ENCODE data around the gene MEOX2. TPM values are rescaled to one million over a fixed set of nuclear protein-coding genes. Genes with fewer than 3 reads are reported as not detected.

The MEOX2 gene
- polyA plus RNA-seq, 2 of the 4 experiments (the other 2 are of a cell fraction), result not detected

GRCh38 chr7:15669443-15670090 is 16.9 kb downstream of the MEOX2 start:
- ChIA-PET POLR2A (no interaction called here), CTCF (interaction anchor here (0.6 kb wide), 1 partner anchor 45 kb away, joined by 3 read pairs; no protein-coding TSS in a partner anchor)
- Histone ChIP-seq H3K4me2 (no peak overlapping the region), H3K4me1 (no peaks in the 10 kb centered on the region), H3K9me3 (no peaks in the 10 kb centered on the region), H3K27ac (no peak overlapping the region), H3K4me3 (no peak overlapping the region)
- DNase-seq (ENCODE audit: low read depth in 1 of 2, low spot score in 1 of 2) (no peak), ATAC-seq (no peak), FAIRE-seq (no peak)
- WGBS (ENCODE audit: missing lambda C conversion rate), result 48% methylated on average over 10 of the region's 10 CpGs
- TF ChIP-seq FOXS1 (CRISPR knock-in tag; IDR thresholded peaks at IDR 0.05), result no peak
- TF ChIP-seq CEBPB (IDR thresholded peaks at IDR 0.05), result peak in 1 of 2 experiments; percentile 37; a peak in 1 of 4 replicates
- TF ChIP-seq RNF2 (IDR thresholded peaks at IDR 0.05; ENCODE audit: borderline replicate concordance, low read depth), result no peak

- DNase-seq (ENCODE audit: low read depth in 1 of 2, low spot score in 1 of 2) (no peak), FAIRE-seq (no peak), ATAC-seq (no peak)
- no peak overlapping the region for H3K27ac ChIP-seq
- H3K4me1 ChIP-seq, result no peaks in the 10 kb centered on the region
- H3K4me3 ChIP-seq, result no peak overlapping the region
- no peak overlapping the region for H3K4me2 ChIP-seq
- 58% methylated on average over 5 of the region's 5 CpGs for WGBS (ENCODE audit: missing lambda C conversion rate)
- ChIA-PET CTCF (no interaction called here), POLR2A (no interaction called here)
- H3K9me3 ChIP-seq, result no peaks in the 10 kb centered on the region
- TF ChIP-seq RNF2 (IDR thresholded peaks at IDR 0.05; ENCODE audit: borderline replicate concordance, low read depth) (no peak), NFE2L2 (conservative IDR thresholded peaks at IDR 0.05; ENCODE audit: low read length) (no peak), JUNB (IDR thresholded peaks at IDR 0.05) (no peak), MYC (IDR thresholded peaks at IDR 0.05; ENCODE audit: borderline replicate concordance, low read length) (no peak), FOSB (CRISPR knock-in tag; IDR thresholded peaks at IDR 0.05) (no peak), HES2 (IDR thresholded peaks at IDR 0.05) (no peak), FOSL2 (IDR thresholded peaks at IDR 0.05) (no peak), FOSL2 (CRISPR knock-in tag; IDR thresholded peaks at IDR 0.05) (no peak), NR3C1 (IDR thresholded peaks at IDR 0.05) (no peak), ZC3H11A (IDR thresholded peaks at IDR 0.05) (no peak), EHF (CRISPR knock-in tag; IDR thresholded peaks at IDR 0.05) (no peak)
Observed at GRCh38 chr7:15667991-15668390, 18.5 kb downstream of the MEOX2 start.

GRCh38 chr7:15662451-15662850 is 24.0 kb downstream of the MEOX2 start:
- no peaks in the 10 kb centered on the region for H3K9me3 ChIP-seq
- no peak overlapping the region for H3K4me2 ChIP-seq
- no peaks in the 10 kb centered on the region for H3K4me1 ChIP-seq
- ATAC-seq (no peak), DNase-seq (ENCODE audit: low read depth in 1 of 2, low spot score in 1 of 2) (no peak), FAIRE-seq (no peak)
- TF ChIP-seq CEBPB (IDR thresholded peaks at IDR 0.05) (no peak), ZFP36 (IDR thresholded peaks at IDR 0.05; ENCODE audit: borderline replicate concordance, partially characterized antibody) (no peak), GATA3 (IDR thresholded peaks at IDR 0.05; ENCODE audit: borderline replicate concordance) (no peak), CBX2 (IDR thresholded peaks at IDR 0.05; ENCODE audit: borderline replicate concordance, low read depth) (no peak), MAZ (IDR thresholded peaks at IDR 0.05; ENCODE audit: borderline replicate concordance, low read depth, low read length) (no peak), HMGXB4 (CRISPR knock-in tag; IDR thresholded peaks at IDR 0.05; ENCODE audit: borderline replicate concordance) (no peak), RARB (CRISPR knock-in tag; IDR thresholded peaks at IDR 0.05) (no peak), TP53 (CRISPR knock-in tag; IDR thresholded peaks at IDR 0.05) (no peak), BCL3 (IDR thresholded peaks at IDR 0.05) (no peak), MYC (IDR thresholded peaks at IDR 0.05; ENCODE audit: borderline replicate concordance, low read length) (no peak), KDM5A (IDR thresholded peaks at IDR 0.05) (no peak)
- POLR2A ChIA-PET, result no interaction called here
- no peak overlapping the region for H3K4me3 ChIP-seq
- H3K27ac ChIP-seq, result no peak overlapping the region
- CTCF ChIA-PET, result no interaction called here
- WGBS (ENCODE audit: missing lambda C conversion rate), result 38% methylated on average over 1 of the region's 1 CpG

Data from A549 (cell line).